ENCODE measurements around the gene TMEM63C.

DNA sequence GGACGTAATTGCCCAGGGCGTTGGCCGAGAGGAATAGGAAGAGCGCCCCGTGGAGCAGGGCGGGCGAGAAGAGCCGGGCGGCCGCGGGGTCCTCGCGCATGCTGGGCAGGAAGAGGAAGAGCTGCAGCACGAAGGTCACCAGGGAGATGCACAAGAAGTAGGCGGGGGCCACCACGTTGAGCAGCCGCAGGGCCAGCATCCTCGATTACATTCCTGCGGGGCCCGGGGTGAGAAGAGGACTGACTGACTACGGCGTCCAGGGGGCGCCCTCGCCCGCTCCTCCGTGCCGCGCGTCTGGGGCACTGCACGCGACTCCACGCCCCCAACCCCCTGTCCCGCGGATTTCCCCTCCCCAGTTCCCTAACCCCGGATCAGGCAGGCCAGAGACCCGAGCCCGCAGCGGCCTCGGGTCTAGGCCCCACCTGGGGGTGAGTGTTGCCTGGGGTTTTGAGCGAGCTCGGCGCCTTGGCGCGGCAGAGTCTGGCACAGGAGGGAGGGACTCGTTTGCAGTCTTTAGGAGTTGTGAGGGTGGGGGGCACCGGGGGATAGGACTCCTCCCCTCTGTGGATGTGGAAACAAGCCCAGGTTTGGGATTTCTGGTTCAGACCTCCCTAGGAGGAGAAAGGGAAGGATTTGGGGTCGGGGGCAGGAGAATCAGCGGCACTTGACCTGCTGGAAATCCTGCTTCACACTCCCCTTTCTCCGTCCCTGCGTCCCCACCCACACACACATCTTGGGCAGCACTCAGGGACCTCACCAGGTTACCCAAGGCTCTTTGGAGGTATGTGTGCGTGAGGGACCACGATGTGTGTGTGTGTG lies 41.8 kb upstream of the TMEM63C start:
- TF ChIP-seq, protein P1, sequence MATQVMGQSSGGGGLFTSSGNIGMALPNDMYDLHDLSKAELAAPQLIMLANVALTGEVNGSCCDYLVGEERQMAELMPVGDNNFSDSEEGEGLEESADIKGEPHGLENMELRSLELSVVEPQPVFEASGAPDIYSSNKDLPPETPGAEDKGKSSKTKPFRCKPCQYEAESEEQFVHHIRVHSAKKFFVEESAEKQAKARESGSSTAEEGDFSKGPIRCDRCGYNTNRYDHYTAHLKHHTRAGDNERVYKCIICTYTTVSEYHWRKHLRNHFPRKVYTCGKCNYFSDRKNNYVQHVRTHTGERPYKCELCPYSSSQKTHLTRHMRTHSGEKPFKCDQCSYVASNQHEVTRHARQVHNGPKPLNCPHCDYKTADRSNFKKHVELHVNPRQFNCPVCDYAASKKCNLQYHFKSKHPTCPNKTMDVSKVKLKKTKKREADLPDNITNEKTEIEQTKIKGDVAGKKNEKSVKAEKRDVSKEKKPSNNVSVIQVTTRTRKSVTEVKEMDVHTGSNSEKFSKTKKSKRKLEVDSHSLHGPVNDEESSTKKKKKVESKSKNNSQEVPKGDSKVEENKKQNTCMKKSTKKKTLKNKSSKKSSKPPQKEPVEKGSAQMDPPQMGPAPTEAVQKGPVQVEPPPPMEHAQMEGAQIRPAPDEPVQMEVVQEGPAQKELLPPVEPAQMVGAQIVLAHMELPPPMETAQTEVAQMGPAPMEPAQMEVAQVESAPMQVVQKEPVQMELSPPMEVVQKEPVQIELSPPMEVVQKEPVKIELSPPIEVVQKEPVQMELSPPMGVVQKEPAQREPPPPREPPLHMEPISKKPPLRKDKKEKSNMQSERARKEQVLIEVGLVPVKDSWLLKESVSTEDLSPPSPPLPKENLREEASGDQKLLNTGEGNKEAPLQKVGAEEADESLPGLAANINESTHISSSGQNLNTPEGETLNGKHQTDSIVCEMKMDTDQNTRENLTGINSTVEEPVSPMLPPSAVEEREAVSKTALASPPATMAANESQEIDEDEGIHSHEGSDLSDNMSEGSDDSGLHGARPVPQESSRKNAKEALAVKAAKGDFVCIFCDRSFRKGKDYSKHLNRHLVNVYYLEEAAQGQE (IDR thresholded peaks at IDR 0.05; ENCODE audit: low read depth) = no peak
- TF ChIP-seq SIN3A (IDR thresholded peaks at IDR 0.05; ENCODE audit: low read depth) = no peak
- TF ChIP-seq POLR2A (IDR thresholded peaks at IDR 0.05; ENCODE audit: borderline replicate concordance, extremely low read depth, insufficient read depth, insufficient read length) = no peak

All from HCT116 (cell line).